Large intestine (tissue), 3 donors: ENCODE data around the gene SMG6. TPM values are rescaled to one million over a fixed set of nuclear protein-coding genes. Genes with fewer than 3 reads are reported as not detected.

Source experiments
- DNase-seq, 2 donors: peaks; one replicate each; pipeline versions ENCODE4 v3.0.0 to v3.0.0-alpha.2; 2013
- H3K27ac ChIP-seq: one replicate; pipeline ENCODE4 v1.5.1; 2013; ENCODE audit warnings: low read length
- H3K27me3 ChIP-seq: 2 replicates; pipeline ENCODE4 v1.6.1; 2013; ENCODE audit warnings: low read length; ENCODE audit not compliant: control insufficient read depth, insufficient read depth
- H3K36me3 ChIP-seq: 2 replicates; pipeline ENCODE4 v1.6.1; 2013; ENCODE audit warnings: low read length; ENCODE audit not compliant: control insufficient read depth, insufficient read depth
- H3K4me1 ChIP-seq: one replicate; pipeline ENCODE4 v1.6.1; 2013; ENCODE audit warnings: low read length; ENCODE audit not compliant: control insufficient read depth, insufficient read depth
- H3K4me3 ChIP-seq: one replicate; pipeline ENCODE4 v1.5.1; 2013; ENCODE audit warnings: low read length
- H3K9me3 ChIP-seq: one replicate; pipeline ENCODE4 v1.6.1; 2013; ENCODE audit warnings: mild to moderate bottlenecking, low read depth, low read length, moderate library complexity; ENCODE audit not compliant: control insufficient read depth
- WGBS: methylation state at CpG from one replicate; pipeline ENCODE4 v1.1.5; 2013; ENCODE audit warnings: low lambda C conversion rate; ENCODE audit not compliant: insufficient coverage; 5-methylcytosine and 5-hydroxymethylcytosine counted together
- polyA plus RNA-seq: library from polyadenylated mRNA; unstranded; fragments of 120-200 nt; gene quantifications from one replicate; pipeline ENCODE4 v1.2.1, GENCODE V29; 2013

The SMG6 gene
- polyA plus RNA-seq, 1 donor, result 18.0 TPM

DNA sequence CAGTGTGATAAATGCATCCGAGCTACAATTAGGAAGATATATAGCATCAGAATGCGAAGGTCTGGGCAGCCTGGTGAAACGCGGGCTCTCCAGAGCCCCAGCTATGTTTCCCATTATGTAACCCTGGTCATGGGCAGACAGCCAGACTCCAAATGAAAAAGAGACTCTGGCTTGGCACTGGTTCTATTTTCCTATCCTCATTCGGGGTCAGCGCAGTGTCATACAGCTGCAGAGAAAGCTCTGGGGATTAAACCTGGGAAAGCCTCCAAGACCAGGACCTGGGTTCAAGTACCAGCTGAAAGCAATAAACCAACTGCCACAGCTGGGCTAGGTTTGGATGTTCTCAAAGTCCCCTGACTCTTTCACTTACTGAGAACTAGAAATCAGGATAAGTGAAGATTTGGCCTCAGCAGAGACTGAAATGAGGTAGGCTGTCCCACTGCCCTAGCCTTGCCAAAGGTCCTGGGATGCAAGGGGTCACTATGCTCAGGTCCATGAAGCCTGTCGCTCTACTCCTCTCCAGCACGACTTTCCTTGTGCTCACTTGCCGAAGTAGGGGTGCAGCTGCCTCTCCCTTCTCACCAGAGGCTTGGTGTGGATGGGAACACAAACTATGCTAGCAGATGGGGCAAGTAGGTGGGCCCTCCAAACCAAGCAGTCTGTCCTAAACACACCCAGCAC, 123.8 kb downstream of the SMG6 start:
- Histone ChIP-seq H3K36me3 (peaks cover 21% of the 10 kb centered on the region), H3K4me3 (no peak overlapping the region), H3K9me3 (no peaks in the 10 kb centered on the region), H3K27me3 (no peaks in the 10 kb centered on the region), H3K27ac (peak overlapping the region; percentile 83), H3K4me1 (peaks cover 37% of the 10 kb centered on the region)
- peak; percentile 69 to 74 for DNase-seq
- no CpG with 5 or more reads among the region's 9 CpGs for WGBS

DNA sequence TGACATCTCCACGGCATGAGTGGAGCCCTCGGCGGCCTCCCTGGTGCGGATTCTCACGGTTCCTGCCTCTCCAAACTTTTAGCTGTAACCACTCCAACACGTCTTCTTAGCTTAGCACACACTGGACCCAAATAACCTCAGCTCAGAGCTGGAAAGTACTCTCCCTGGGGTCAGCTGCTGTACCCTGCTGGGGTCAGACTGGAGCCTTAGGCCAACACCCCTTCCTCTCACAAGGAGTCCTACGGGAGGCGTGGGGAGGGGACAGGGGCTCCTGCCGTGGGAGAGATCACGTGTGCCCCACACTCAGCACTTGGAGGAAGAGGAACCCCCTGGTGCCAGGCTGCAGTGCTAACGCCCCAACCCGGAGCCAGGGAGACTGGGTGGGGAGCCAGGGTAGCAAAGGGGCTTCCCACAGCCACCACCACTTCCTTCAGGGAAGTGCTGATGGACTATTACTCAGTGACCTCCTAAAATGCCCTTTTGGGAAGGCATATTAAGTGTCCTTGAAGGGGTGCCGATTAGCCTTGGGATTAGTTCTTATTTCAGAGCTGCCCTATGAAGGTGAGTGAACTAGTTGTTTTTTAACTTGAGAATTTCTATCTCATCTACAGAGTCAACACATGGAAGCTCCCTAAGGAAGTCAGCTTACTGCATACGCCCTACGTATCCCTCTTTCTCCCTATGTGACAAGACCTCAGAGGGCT, 124.6 kb downstream of the SMG6 start:
- no peaks in the 10 kb centered on the region for H3K27me3 ChIP-seq
- H3K9me3 ChIP-seq, result no peaks in the 10 kb centered on the region
- H3K4me1 ChIP-seq, result peaks cover 44% of the 10 kb centered on the region
- H3K27ac ChIP-seq, result peak overlapping the region; percentile 83
- WGBS, result no CpG with 5 or more reads among the region's 15 CpGs
- peaks cover 20% of the 10 kb centered on the region for H3K36me3 ChIP-seq
- H3K4me3 ChIP-seq, result no peak overlapping the region
- DNase-seq, result no peak

DNA sequence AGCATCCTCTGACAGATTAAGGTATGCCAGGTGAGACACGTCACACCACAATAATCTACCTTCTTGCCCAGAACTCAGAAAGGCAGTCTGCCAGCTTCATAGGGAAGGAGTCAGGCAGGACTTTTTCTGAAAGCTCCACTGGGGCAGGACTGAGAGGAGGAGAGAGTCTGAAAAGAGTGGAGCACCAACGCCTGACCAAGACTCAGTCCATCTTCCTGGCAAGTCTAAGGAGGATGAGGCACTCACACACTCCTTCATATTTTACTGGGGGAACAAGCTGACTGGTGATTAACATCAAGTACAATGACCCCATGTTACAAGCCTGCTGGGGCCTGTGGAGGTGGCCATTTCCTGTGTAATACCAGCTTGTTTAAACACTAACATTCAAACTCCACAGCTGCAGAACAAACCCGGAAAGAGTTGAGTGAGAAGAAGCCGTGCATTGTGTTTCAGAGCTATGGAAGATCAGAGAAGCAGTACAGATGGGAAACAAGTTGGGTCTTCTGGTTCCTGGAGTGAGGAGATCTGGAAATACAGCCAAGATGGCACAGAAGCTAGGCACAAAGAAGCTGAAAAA, 126.3 kb downstream of the SMG6 start:
- Histone ChIP-seq H3K27me3 (no peaks in the 10 kb centered on the region), H3K27ac (peak overlapping the region; percentile 83), H3K9me3 (no peaks in the 10 kb centered on the region), H3K4me1 (peaks cover 54% of the 10 kb centered on the region), H3K4me3 (no peak overlapping the region), H3K36me3 (peaks cover 17% of the 10 kb centered on the region)
- peak in 1 of 2 donors; percentile 27 for DNase-seq
- WGBS, result no CpG with 5 or more reads among the region's 4 CpGs

DNA sequence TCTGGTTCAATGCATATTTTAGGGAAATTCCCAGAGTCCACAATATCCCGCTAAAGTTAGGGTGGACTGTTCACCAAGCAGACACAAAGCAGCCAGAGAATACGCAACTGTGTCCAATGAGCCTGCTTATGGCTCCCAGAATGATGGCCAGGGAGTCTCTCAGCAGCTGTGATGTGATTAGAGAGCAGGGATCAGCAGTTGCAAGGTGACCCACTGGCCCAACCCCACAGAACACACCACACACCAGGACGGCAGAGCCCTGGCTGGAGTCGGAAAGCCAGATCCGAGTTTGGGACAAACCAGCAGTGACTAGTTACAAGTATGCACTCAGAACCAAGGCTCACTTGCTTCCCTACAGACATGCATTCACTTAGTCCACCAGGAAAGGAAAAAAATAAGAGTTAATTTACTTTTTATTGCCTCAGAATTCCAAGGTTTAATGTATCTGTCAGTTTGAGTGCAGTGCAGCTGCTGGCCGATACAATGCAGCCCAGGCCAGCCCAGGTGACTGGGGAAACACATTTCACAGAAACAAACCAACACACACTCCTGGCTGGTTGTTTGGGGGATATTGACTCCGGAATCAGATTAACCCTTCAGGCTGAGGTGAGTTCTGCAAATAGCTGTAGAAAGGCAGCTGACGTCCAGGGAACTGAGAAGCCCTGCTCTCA, 127.0 kb downstream of the SMG6 start:
- DNase-seq, result no peak
- Histone ChIP-seq H3K27me3 (no peaks in the 10 kb centered on the region), H3K36me3 (peaks cover 13% of the 10 kb centered on the region), H3K4me1 (peaks cover 55% of the 10 kb centered on the region), H3K4me3 (no peak overlapping the region), H3K9me3 (no peaks in the 10 kb centered on the region), H3K27ac (peak overlapping the region; percentile 83)
- WGBS, result no CpG with 5 or more reads among the region's 8 CpGs

DNA sequence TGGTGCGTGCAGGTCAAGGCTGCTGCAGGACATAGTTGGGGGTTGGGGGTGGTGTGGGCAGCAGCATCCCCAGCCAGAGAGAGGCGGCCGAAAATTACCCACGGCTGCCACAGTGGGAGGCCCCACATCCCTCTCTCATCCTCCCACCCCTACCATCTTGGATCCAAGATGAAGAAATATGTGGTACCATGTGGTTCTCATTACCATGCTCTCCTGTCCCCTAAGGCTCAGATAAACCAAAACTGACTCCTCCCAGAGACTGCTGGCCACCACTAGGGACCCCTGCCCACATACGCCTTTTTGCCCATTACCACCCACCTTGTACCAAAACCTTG, 128.3 kb downstream of the SMG6 start:
- peaks cover 49% of the 10 kb centered on the region for H3K4me1 ChIP-seq
- H3K27me3 ChIP-seq, result no peaks in the 10 kb centered on the region
- H3K9me3 ChIP-seq, result no peaks in the 10 kb centered on the region
- WGBS, result no CpG with 5 or more reads among the region's 5 CpGs
- H3K36me3 ChIP-seq, result peaks cover 10% of the 10 kb centered on the region
- peak overlapping the region; percentile 83 for H3K27ac ChIP-seq
- no peak overlapping the region for H3K4me3 ChIP-seq
- DNase-seq, result no peak

DNA sequence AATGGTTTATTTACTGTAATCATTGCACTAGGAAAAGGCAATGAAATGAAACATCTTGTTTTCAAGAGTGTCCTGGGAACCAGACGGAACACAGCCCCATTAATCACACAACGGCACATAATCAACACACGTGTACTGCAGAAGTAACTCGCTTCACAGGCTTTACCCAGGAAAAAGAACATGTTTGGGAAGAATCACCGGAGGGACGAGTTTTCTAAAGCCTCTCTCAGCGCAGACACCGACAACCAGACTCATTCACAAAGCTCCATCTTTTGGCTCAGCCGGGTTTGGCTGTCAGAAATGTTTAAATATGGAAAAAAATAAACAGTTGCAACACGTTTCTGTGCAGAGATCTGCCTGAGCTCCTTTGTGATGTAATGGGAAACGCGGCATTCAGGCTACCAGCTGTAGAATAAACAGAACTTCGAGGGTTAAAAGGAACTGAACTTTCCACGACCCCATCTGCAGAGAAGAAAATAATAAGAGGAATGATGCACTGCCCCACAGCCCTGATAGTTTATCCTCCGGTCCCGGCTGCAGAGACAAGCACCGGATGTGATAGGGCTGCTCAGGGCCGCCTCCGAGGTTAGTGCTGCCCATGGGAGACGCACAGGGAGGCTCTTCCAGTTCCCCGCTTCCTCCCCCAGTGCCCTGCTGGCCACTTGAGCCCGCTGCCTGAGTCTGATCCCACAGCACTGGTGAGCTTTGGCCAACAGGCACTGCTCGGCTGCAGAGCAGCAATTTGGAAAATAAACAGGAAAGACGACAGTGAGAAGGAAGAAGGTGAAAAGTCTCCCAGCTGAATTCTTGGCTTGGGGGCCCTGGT, 128.9 kb downstream of the SMG6 start:
- peak overlapping the region; percentile 83 for H3K27ac ChIP-seq
- H3K9me3 ChIP-seq, result no peaks in the 10 kb centered on the region
- H3K27me3 ChIP-seq, result no peaks in the 10 kb centered on the region
- H3K4me3 ChIP-seq, result no peak overlapping the region
- WGBS, result 80% methylated on average over 1 of the region's 24 CpGs
- H3K4me1 ChIP-seq, result peaks cover 45% of the 10 kb centered on the region
- peaks cover 14% of the 10 kb centered on the region for H3K36me3 ChIP-seq
- peak; percentile 73 to 74 for DNase-seq

DNA sequence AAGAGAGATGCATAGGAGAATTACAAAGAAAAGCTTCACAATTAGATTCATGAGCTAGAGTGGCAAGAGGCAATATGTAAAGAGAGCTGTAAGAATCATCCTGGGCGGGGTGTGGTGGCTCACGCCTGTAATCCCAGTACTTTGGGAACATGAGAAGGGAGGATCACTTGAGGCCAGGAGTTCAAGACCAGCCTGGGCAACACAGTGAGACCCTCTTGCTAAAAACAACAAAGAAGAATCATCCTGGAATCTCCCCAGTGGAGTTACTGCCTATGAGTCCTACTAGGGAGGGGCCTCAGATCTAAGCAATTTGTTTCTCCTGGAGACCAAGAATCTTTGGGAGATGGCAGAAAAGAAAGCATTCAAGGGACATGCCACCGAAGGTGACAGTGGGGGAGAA, 129.6 kb downstream of the SMG6 start:
- peaks cover 21% of the 10 kb centered on the region for H3K36me3 ChIP-seq
- no CpG with 5 or more reads among the region's 3 CpGs for WGBS
- H3K4me3 ChIP-seq, result no peak overlapping the region
- DNase-seq, result no peak
- no peaks in the 10 kb centered on the region for H3K27me3 ChIP-seq
- peaks cover 42% of the 10 kb centered on the region for H3K4me1 ChIP-seq
- H3K9me3 ChIP-seq, result no peaks in the 10 kb centered on the region
- peak overlapping the region; percentile 83 for H3K27ac ChIP-seq

DNA sequence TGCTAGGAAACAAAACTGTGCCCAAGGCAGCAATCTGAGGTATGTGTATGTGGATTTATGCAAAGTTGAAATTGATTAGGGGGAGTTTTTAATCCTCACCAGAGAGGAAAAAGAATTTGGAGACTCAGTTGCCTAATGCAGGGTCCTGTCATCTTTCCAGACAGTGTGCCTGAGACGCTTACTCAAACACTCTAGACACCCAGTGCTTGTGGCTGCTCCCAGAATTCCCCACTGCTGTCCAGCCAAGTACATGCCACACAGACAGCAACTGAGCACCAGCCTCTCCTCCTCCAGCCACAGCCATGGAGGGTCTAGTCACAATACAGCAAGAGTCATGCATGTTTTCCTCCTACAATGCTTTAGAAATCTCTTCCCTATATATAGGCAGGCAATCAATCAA, 130.6 kb downstream of the SMG6 start:
- no peaks in the 10 kb centered on the region for H3K9me3 ChIP-seq
- peaks cover 34% of the 10 kb centered on the region for H3K4me1 ChIP-seq
- no peak for DNase-seq
- no CpG with 5 or more reads among the region's 1 CpG for WGBS
- H3K27ac ChIP-seq, result peak overlapping the region; percentile 83
- no peak overlapping the region for H3K4me3 ChIP-seq
- no peaks in the 10 kb centered on the region for H3K27me3 ChIP-seq
- H3K36me3 ChIP-seq, result peaks cover 26% of the 10 kb centered on the region

DNA sequence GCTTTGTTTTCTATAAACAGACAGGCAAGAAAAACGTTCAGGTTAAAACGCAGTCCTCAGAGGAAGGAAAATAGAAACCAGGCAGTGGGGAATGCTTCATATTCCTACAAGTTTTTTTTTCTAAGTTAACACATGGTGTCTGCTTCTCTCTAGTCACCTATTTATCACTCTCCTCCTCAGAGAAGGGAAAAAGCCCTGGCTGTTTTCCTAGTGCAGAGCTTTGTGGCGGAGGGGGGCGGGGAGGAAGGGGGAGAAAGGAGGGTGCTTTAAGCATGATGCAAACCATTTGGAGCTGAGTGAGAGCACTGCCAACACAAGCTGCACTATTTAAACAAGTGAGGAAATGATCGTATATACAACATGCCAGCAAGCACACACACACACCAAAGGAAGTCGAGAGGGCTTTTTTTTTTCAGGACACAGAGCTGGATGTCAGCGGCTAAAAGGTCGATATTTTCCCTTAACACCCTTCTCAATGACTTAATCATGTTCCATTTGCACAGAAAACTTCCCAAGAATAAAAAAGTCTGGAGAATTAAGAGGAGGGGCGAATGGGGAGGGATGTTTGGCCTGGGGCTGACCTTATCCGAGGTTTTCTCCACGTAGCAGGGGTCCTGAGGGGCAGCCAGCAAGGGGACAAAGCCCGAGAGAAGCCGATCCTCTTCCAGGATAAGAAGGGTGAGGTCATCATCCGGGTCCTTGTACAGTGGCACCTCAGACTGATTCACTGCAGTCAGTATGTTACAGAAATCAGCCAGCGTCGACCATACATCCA, 131.3 kb downstream of the SMG6 start:
- WGBS, result 58% methylated on average over 5 of the region's 16 CpGs
- Histone ChIP-seq H3K27me3 (no peaks in the 10 kb centered on the region), H3K9me3 (no peaks in the 10 kb centered on the region), H3K36me3 (peaks cover 31% of the 10 kb centered on the region), H3K27ac (peak overlapping the region; percentile 83), H3K4me3 (no peak overlapping the region), H3K4me1 (peaks cover 28% of the 10 kb centered on the region)
- peak; percentile 75 to 77 for DNase-seq
